Stimulated activated CD8-positive, alpha-beta memory T cell treated with anti-CD3 and anti-CD28 coated beads, Interleukin-12 subunit alpha, Interleukin-12 subunit beta, amount 100 ng/mL, for 4 hours (primary cell): Measurements from ENCODE around the gene ZNF664.

ENCODE experiments used
- DNase-seq: peaks from one replicate; pipeline ENCODE4 v3.0.0-alpha.2; 2020; ENCODE audit warnings: low read depth

Gene ZNF664

GRCh38 chr12:124010687-124011086 is 37.7 kb downstream of the ZNF664 start:
- no peak for DNase-seq

GRCh38 chr12:124011435-124012115 is 38.6 kb downstream of the ZNF664 start:
- DNase-seq: no peak

- DNase-seq: no peak
These were observed 40.1 kb downstream of the ZNF664 start for GRCh38 chr12:124013073-124013472.

- no peak for DNase-seq
These were observed 42.8 kb downstream of the ZNF664 start for GRCh38 chr12:124015494-124016461.

- DNase-seq: no peak
These were observed 44.0 kb downstream of the ZNF664 start for GRCh38 chr12:124017064-124017463.

GRCh38 chr12:124018539-124018938 is 45.5 kb downstream of the ZNF664 start:
- no peak for DNase-seq

- no peak for DNase-seq
These were observed 46.1 kb downstream of the ZNF664 start for GRCh38 chr12:124019115-124019514.

GRCh38 chr12:124020514-124020949 is 47.5 kb downstream of the ZNF664 start:
- no peak for DNase-seq

GRCh38 chr12:124021007-124021406 is 48.0 kb downstream of the ZNF664 start:
- DNase-seq: no peak

GRCh38 chr12:124022161-124022560 is 49.1 kb downstream of the ZNF664 start:
- DNase-seq: no peak

GRCh38 chr12:124024263-124024678 is 51.3 kb downstream of the ZNF664 start:
- DNase-seq: no peak

- DNase-seq: no peak
These were observed 51.8 kb downstream of the ZNF664 start for GRCh38 chr12:124024776-124025175.

- no peak for DNase-seq
These were observed 52.6 kb downstream of the ZNF664 start for GRCh38 chr12:124025661-124026060.

GRCh38 chr12:124026755-124027745 is 54.0 kb downstream of the ZNF664 start:
- DNase-seq: no peak

GRCh38 chr12:124027753-124028554 is 54.9 kb downstream of the ZNF664 start:
- no peak for DNase-seq

GRCh38 chr12:124028555-124028925 is 55.5 kb downstream of the ZNF664 start:
- no peak for DNase-seq

GRCh38 chr12:124030008-124030407 is 57.0 kb downstream of the ZNF664 start:
- no peak for DNase-seq

GRCh38 chr12:124030510-124030909 is 57.5 kb downstream of the ZNF664 start:
- no peak for DNase-seq

GRCh38 chr12:124031058-124031457 is 58.0 kb downstream of the ZNF664 start:
- no peak for DNase-seq

- no peak for DNase-seq
These were observed 59.4 kb downstream of the ZNF664 start for GRCh38 chr12:124032265-124032886.

GRCh38 chr12:124033859-124034258 is 60.8 kb downstream of the ZNF664 start:
- DNase-seq: no peak
